Upper lobe of left lung (tissue), 4 donors: ENCODE data around the gene PGM5.

Source experiments
- POLR2A ChIP-seq, 4 donors: fragments of 450-650 bp; IDR thresholded peaks; one replicate each; pipeline ENCODE4 v1.5.1; 2016 to 2017; ENCODE audit warnings: antibody characterized with exemption in 4 of 4, mild to moderate bottlenecking in 2 of 4
- POLR2AphosphoS5 ChIP-seq, 2 donors: sonication (generic); formaldehyde crosslinking; IDR thresholded peaks; one replicate each; pipeline ENCODE4 v1.5.1; 2017; ENCODE audit warnings: antibody characterized with exemption in 2 of 2
- TF ChIP-seq, protein P1 (sequence below), 6 experiments: fragments of 450-650 bp in 4 of 6; fragments of 200-600 bp in 2 of 6; sonication (generic) in 2 of 6; IDR thresholded peaks; one replicate each; pipeline ENCODE4 v1.5.1; 2016 to 2019; ENCODE audit warnings: antibody characterized with exemption in 6 of 6

DNA sequence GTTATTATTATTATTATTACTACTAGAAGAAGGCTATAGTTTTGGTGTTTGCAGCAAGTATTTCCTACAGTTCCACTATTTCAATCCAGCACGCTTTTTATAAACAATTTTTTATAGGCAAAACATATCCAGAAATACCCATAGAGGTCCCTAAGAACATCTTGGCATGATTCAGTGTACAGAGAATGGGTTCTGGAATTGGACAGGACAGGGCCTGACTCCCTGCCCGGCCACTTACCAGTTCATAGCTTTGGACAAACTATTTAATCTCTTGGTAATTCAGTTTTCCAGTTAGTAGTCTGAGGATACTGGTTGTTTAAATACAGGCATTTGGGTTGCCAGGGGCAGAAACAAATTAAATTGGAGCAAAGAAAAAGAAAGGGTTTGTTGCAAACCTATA, 91.2 kb downstream of the PGM5 start:
- no peak for TF ChIP-seq POLR2AphosphoS5 (IDR thresholded peaks at IDR 0.05)
- TF ChIP-seq, protein P1, sequence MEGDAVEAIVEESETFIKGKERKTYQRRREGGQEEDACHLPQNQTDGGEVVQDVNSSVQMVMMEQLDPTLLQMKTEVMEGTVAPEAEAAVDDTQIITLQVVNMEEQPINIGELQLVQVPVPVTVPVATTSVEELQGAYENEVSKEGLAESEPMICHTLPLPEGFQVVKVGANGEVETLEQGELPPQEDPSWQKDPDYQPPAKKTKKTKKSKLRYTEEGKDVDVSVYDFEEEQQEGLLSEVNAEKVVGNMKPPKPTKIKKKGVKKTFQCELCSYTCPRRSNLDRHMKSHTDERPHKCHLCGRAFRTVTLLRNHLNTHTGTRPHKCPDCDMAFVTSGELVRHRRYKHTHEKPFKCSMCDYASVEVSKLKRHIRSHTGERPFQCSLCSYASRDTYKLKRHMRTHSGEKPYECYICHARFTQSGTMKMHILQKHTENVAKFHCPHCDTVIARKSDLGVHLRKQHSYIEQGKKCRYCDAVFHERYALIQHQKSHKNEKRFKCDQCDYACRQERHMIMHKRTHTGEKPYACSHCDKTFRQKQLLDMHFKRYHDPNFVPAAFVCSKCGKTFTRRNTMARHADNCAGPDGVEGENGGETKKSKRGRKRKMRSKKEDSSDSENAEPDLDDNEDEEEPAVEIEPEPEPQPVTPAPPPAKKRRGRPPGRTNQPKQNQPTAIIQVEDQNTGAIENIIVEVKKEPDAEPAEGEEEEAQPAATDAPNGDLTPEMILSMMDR (IDR thresholded peaks at IDR 0.05), result no peak
- TF ChIP-seq POLR2A (IDR thresholded peaks at IDR 0.05), result no peak
